HEK293 (cell line): ENCODE measurements around the gene LRRC27.

Experiments
- CTCF ChIA-PET: fragments of 350-600 bp; formaldehyde crosslinking; extraction: SDS; loops from one replicate; lab custom pipeline; 2021; ENCODE audit warnings: antibody characterized with exemption; lab: Yijun Ruan, JAX
- POLR2A ChIA-PET: fragments of 300-600 bp; formaldehyde crosslinking; extraction: SDS; loops from one replicate; lab custom pipeline; 2020; ENCODE audit warnings: antibody characterized with exemption, inconsistent platforms; lab: Yijun Ruan, JAX
- H3K27ac ChIP-seq: fragments of 200-500 bp; sonication (Bioruptor generic); 2 replicates; pipeline ENCODE4 v1.5.1; 2014; ENCODE audit warnings: low read depth, low read length, control low read depth, inconsistent platforms; ENCODE audit errors: extremely low read depth
- H3K36me3 ChIP-seq, 2 experiments: fragments of 200-500 bp in 1 of 2; sonication (Bioruptor generic) in 1 of 2; 1 replicate in 1 of 2; 2 replicates in 1 of 2; pipeline ENCODE4 v1.5.1; 2014 to 2017; ENCODE audit warnings: inconsistent platforms in 2 of 2, low read length in 2 of 2; ENCODE audit not compliant: control insufficient read depth in 2 of 2, insufficient read depth in 1 of 2
- H3K4me1 ChIP-seq: fragments of 200-500 bp; sonication (Bioruptor generic); 2 replicates; pipeline ENCODE4 v1.5.1; 2014; ENCODE audit warnings: mild to moderate bottlenecking, low read length, inconsistent platforms; ENCODE audit not compliant: control insufficient read depth, insufficient read depth
- H3K4me3 ChIP-seq: 2 replicates; pipeline ENCODE4 v1.5.1; 2011; ENCODE audit warnings: low read depth, mild to moderate bottlenecking, control low read depth, low read length, moderate library complexity
- H3K9me3 ChIP-seq: fragments of 200-500 bp; sonication (Bioruptor generic); 2 replicates; pipeline ENCODE4 v1.5.1; 2014; ENCODE audit warnings: low read depth, low read length, inconsistent platforms; ENCODE audit not compliant: control insufficient read depth, insufficient read depth
- BCL6B ChIP-seq: fragments of 450-650 bp; formaldehyde crosslinking; IDR thresholded peaks from 2 replicates; pipeline ENCODE4 v1.5.1; 2017; ENCODE audit warnings: missing biosample characterization, missing genetic modification characterization
- GFI1B ChIP-seq: fragments of 450-650 bp; formaldehyde crosslinking; IDR thresholded peaks from 2 replicates; pipeline ENCODE4 v1.5.1; 2016; ENCODE audit warnings: missing biosample characterization, missing genetic modification characterization
- GLIS2 ChIP-seq: fragments of 450-650 bp; formaldehyde crosslinking; IDR thresholded peaks from 2 replicates; pipeline ENCODE4 v1.5.1; 2016; ENCODE audit warnings: missing biosample characterization, missing genetic modification characterization
- HOXA7 ChIP-seq: sonication (generic); formaldehyde crosslinking; IDR thresholded peaks from 2 replicates; pipeline ENCODE4 v1.8.1; 2022; ENCODE audit warnings: missing genetic modification reagents, borderline replicate concordance
- KLF8 ChIP-seq: fragments of 450-650 bp; formaldehyde crosslinking; IDR thresholded peaks from 2 replicates; pipeline ENCODE4 v1.5.1; 2016; ENCODE audit warnings: missing biosample characterization, missing genetic modification characterization
- OVOL3 ChIP-seq: fragments of 450-650 bp; formaldehyde crosslinking; IDR thresholded peaks from 2 replicates; pipeline ENCODE4 v1.5.1; 2016; ENCODE audit warnings: missing biosample characterization, missing genetic modification characterization
- SCRT1 ChIP-seq: fragments of 450-650 bp; formaldehyde crosslinking; IDR thresholded peaks from 2 replicates; pipeline ENCODE4 v1.5.1; 2016; ENCODE audit warnings: missing biosample characterization, missing genetic modification characterization, borderline replicate concordance
- SCRT2 ChIP-seq: fragments of 450-650 bp; formaldehyde crosslinking; IDR thresholded peaks from 2 replicates; pipeline ENCODE4 v1.5.1; 2016; ENCODE audit warnings: missing biosample characterization, missing genetic modification characterization
- ZFHX2 ChIP-seq: fragments of 450-650 bp; formaldehyde crosslinking; conservative IDR thresholded peaks from 2 replicates; pipeline ENCODE4 v1.5.1; 2016; ENCODE audit warnings: missing biosample characterization, missing genetic modification characterization
- ZFP3 ChIP-seq: fragments of 450-650 bp; formaldehyde crosslinking; IDR thresholded peaks from 2 replicates; pipeline ENCODE4 v1.5.1; 2016; ENCODE audit warnings: low read depth, missing biosample characterization, missing genetic modification characterization
- ZNF26 ChIP-seq: fragments of 450-650 bp; formaldehyde crosslinking; IDR thresholded peaks from 2 replicates; pipeline ENCODE4 v1.5.1; 2016; ENCODE audit warnings: missing biosample characterization, missing genetic modification characterization
- ZNF292 ChIP-seq: fragments of 450-650 bp; formaldehyde crosslinking; IDR thresholded peaks from 2 replicates; pipeline ENCODE4 v1.5.1; 2016; ENCODE audit warnings: low read depth, missing biosample characterization, missing genetic modification characterization, borderline replicate concordance
- ZNF335 ChIP-seq: fragments of 450-650 bp; formaldehyde crosslinking; conservative IDR thresholded peaks from 2 replicates; pipeline ENCODE4 v1.5.1; 2016; ENCODE audit warnings: missing biosample characterization, missing genetic modification characterization
- ZNF354C ChIP-seq: fragments of 450-650 bp; formaldehyde crosslinking; IDR thresholded peaks from 2 replicates; pipeline ENCODE4 v1.5.1; 2016; ENCODE audit warnings: missing biosample characterization, missing genetic modification characterization, low read depth, borderline replicate concordance
- ZNF394 ChIP-seq: fragments of 450-650 bp; formaldehyde crosslinking; IDR thresholded peaks from 2 replicates; pipeline ENCODE4 v1.5.1; 2016; ENCODE audit warnings: missing biosample characterization, missing genetic modification characterization, mild to moderate bottlenecking, moderate library complexity, borderline replicate concordance
- ZNF398 ChIP-seq: fragments of 450-650 bp; formaldehyde crosslinking; IDR thresholded peaks from 2 replicates; pipeline ENCODE4 v1.5.1; 2017; ENCODE audit warnings: missing biosample characterization, missing genetic modification characterization
- ZNF416 ChIP-seq: fragments of 450-650 bp; formaldehyde crosslinking; IDR thresholded peaks from 2 replicates; pipeline ENCODE4 v1.5.1; 2016; ENCODE audit warnings: missing biosample characterization, missing genetic modification characterization
- ZNF501 ChIP-seq: fragments of 450-650 bp; formaldehyde crosslinking; IDR thresholded peaks from 2 replicates; pipeline ENCODE4 v1.5.1; 2016; ENCODE audit warnings: missing biosample characterization, missing genetic modification characterization
- ZNF580 ChIP-seq: fragments of 450-650 bp; formaldehyde crosslinking; IDR thresholded peaks from 2 replicates; pipeline ENCODE4 v1.5.1; 2016; ENCODE audit warnings: missing biosample characterization, missing genetic modification characterization
- ZNF658 ChIP-seq: fragments of 450-650 bp; formaldehyde crosslinking; IDR thresholded peaks from 2 replicates; pipeline ENCODE4; 2016; ENCODE audit warnings: missing biosample characterization, missing genetic modification characterization
- ZNF664 ChIP-seq: fragments of 450-650 bp; formaldehyde crosslinking; IDR thresholded peaks from 2 replicates; pipeline ENCODE4 v1.5.1; 2016; ENCODE audit warnings: missing biosample characterization, missing genetic modification characterization
- ZNF692 ChIP-seq: fragments of 450-650 bp; formaldehyde crosslinking; IDR thresholded peaks from 2 replicates; pipeline ENCODE4 v1.5.1; 2016; ENCODE audit warnings: missing biosample characterization, missing genetic modification characterization
- TF ChIP-seq, protein P1 (sequence below): fragments of 450-650 bp; formaldehyde crosslinking; IDR thresholded peaks from 2 replicates; pipeline ENCODE4 v1.5.1; 2016; ENCODE audit warnings: missing biosample characterization, missing genetic modification characterization
- TF ChIP-seq, protein P2 (sequence below): fragments of 450-650 bp; formaldehyde crosslinking; IDR thresholded peaks from 2 replicates; pipeline ENCODE4 v1.5.1; 2016; ENCODE audit warnings: missing biosample characterization, missing genetic modification characterization, low read depth

Gene LRRC27

GRCh38 chr10:132336064-132336746 lies 4.2 kb downstream of the LRRC27 start (continued):
- TF ChIP-seq, protein P1, sequence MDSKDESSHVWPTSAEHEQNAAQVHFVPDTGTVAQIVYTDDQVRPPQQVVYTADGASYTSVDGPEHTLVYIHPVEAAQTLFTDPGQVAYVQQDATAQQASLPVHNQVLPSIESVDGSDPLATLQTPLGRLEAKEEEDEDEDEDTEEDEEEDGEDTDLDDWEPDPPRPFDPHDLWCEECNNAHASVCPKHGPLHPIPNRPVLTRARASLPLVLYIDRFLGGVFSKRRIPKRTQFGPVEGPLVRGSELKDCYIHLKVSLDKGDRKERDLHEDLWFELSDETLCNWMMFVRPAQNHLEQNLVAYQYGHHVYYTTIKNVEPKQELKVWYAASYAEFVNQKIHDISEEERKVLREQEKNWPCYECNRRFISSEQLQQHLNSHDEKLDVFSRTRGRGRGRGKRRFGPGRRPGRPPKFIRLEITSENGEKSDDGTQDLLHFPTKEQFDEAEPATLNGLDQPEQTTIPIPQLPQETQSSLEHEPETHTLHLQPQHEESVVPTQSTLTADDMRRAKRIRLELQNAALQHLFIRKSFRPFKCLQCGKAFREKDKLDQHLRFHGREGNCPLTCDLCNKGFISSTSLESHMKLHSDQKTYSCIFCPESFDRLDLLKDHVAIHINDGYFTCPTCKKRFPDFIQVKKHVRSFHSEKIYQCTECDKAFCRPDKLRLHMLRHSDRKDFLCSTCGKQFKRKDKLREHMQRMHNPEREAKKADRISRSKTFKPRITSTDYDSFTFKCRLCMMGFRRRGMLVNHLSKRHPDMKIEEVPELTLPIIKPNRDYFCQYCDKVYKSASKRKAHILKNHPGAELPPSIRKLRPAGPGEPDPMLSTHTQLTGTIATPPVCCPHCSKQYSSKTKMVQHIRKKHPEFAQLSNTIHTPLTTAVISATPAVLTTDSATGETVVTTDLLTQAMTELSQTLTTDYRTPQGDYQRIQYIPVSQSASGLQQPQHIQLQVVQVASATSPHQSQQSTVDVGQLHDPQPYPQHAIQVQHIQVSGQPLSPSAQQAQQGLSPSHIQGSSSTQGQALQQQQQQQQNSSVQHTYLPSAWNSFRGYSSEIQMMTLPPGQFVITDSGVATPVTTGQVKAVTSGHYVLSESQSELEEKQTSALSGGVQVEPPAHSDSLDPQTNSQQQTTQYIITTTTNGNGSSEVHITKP (tag by site-specific recombination), result peak; percentile 15; the same call in 1 of the 2 replicates
- TF ChIP-seq GFI1B (tag by site-specific recombination) (0 out of 2 replicates have a peak, but pooled peaks have one; percentile 16), ZNF398 (tag by site-specific recombination) (peak; percentile 50), ZNF692 (tag by site-specific recombination) (0 out of 2 replicates have a peak, but pooled peaks have one; percentile 7), ZNF292 (tag by site-specific recombination) (no peak), SCRT2 (peak; percentile 57; the same call in 1 of the 2 replicates), OVOL3 (tag by site-specific recombination) (no peak), ZNF658 (no peak), ZNF580 (peak; percentile 89), ZFP3 (tag by site-specific recombination) (no peak), HOXA7 (CRISPR knock-in tag) (no peak), SCRT1 (peak; percentile 70; the same call in 1 of the 2 replicates), ZNF394 (tag by site-specific recombination) (no peak), BCL6B (tag by site-specific recombination) (no peak)

DNA sequence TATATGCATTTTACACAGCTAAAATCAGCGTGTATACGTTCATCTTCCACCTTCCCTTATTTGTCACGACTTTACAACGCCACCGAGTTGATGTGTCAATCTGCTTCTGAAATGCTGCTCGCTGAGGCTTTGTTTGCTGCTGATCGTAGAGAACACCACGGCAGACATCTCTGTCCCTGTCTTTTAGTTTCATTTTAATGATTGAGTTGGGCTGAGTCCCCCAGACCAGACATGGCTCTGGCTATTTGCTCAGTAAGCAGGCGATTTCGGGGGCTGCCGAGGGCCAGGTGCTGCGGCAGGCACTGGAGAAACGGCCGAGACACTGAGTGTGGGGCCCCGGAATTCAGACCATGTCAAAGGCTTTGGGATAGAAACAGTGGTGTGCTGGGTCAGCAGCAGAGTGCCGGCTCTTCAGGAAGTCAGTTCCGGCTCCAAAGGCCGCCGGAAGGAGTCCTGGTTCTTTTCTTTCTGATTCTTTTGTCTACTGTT lies 5.0 kb downstream of the LRRC27 start:
- Histone ChIP-seq H3K9me3 (no peaks in the 10 kb centered on the region), H3K36me3 (no peaks in the 10 kb centered on the region), H3K27ac (no peak overlapping the region), H3K4me1 (peaks cover 11% of the 10 kb centered on the region), H3K4me3 (no peak overlapping the region)
- ChIA-PET POLR2A (no interaction called here), CTCF (no interaction called here)
- TF ChIP-seq ZNF335 (tag by site-specific recombination) (no peak), ZNF26 (no peak), GLIS2 (tag by site-specific recombination) (no peak), ZNF416 (tag by site-specific recombination) (no peak), ZNF501 (no peak), KLF8 (no peak), ZNF664 (tag by site-specific recombination) (no peak), ZFHX2 (no peak), ZNF354C (no peak)
- TF ChIP-seq, protein P2, sequence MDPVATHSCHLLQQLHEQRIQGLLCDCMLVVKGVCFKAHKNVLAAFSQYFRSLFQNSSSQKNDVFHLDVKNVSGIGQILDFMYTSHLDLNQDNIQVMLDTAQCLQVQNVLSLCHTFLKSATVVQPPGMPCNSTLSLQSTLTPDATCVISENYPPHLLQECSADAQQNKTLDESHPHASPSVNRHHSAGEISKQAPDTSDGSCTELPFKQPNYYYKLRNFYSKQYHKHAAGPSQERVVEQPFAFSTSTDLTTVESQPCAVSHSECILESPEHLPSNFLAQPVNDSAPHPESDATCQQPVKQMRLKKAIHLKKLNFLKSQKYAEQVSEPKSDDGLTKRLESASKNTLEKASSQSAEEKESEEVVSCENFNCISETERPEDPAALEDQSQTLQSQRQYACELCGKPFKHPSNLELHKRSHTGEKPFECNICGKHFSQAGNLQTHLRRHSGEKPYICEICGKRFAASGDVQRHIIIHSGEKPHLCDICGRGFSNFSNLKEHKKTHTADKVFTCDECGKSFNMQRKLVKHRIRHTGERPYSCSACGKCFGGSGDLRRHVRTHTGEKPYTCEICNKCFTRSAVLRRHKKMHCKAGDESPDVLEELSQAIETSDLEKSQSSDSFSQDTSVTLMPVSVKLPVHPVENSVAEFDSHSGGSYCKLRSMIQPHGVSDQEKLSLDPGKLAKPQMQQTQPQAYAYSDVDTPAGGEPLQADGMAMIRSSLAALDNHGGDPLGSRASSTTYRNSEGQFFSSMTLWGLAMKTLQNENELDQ (tag by site-specific recombination), result no peak
